MM.1S (cell line): ENCODE measurements around the gene ZFP90.

Experiments
- DNase-seq: peaks from one replicate; pipeline ENCODE4 v3.0.0-alpha.2; 2015
- H2AFZ ChIP-seq: fragments of 300-600 bp; sonication (generic); 2 replicates; pipeline ENCODE4 v1.6.0; 2016; ENCODE audit warnings: antibody characterized with exemption, low read length
- H3F3A ChIP-seq: fragments of 300-600 bp; sonication (generic); 2 replicates; pipeline ENCODE4 v1.6.1; 2016; ENCODE audit warnings: mild to moderate bottlenecking, antibody characterized with exemption, low read length, moderate library complexity, mixed read lengths; ENCODE audit not compliant: insufficient read depth
- H3K27ac ChIP-seq: fragments of 300-600 bp; sonication (generic); 2 replicates; pipeline ENCODE4 v1.5.1; 2016; ENCODE audit warnings: mild to moderate bottlenecking, low read length
- H3K27me3 ChIP-seq: fragments of 300-600 bp; sonication (generic); replicated peaks from 2 replicates; pipeline ENCODE4 v1.6.0; 2016; ENCODE audit warnings: low read length; ENCODE audit not compliant: insufficient read depth
- H3K36me3 ChIP-seq: fragments of 300-600 bp; sonication (generic); replicated peaks from 2 replicates; pipeline ENCODE4 v1.6.1; 2016; ENCODE audit warnings: mild to moderate bottlenecking, low read length, mixed read lengths; ENCODE audit not compliant: insufficient read depth
- H3K4me1 ChIP-seq: fragments of 300-600 bp; sonication (generic); 2 replicates; pipeline ENCODE4 v1.6.1; 2016; ENCODE audit warnings: low read length, mixed read lengths
- H3K4me2 ChIP-seq: fragments of 300-600 bp; sonication (generic); 2 replicates; pipeline ENCODE4 v1.6.0; 2016; ENCODE audit warnings: low read depth, low read length
- H3K4me3 ChIP-seq: fragments of 300-600 bp; sonication (generic); 2 replicates; pipeline ENCODE4 v1.5.1; 2016; ENCODE audit warnings: low read length, mixed read lengths
- H3K79me2 ChIP-seq: fragments of 300-600 bp; sonication (generic); 2 replicates; pipeline ENCODE4 v1.6.1; 2016; ENCODE audit warnings: mixed run types, low read length, mixed read lengths
- H3K9ac ChIP-seq: fragments of 300-600 bp; sonication (generic); 2 replicates; pipeline ENCODE4 v1.6.1; 2016; ENCODE audit warnings: low read length, mixed read lengths
- H3K9me2 ChIP-seq: fragments of 300-600 bp; sonication (generic); replicated peaks from 2 replicates; pipeline ENCODE4 v1.6.1; 2016; ENCODE audit warnings: mild to moderate bottlenecking, low read length, mixed read lengths; ENCODE audit not compliant: insufficient read depth
- H3K9me3 ChIP-seq: fragments of 300-600 bp; sonication (generic); replicated peaks from 2 replicates; pipeline ENCODE4 v1.6.1; 2016; ENCODE audit warnings: mild to moderate bottlenecking, low read length, mixed read lengths; ENCODE audit not compliant: insufficient read depth
- H4K20me1 ChIP-seq: fragments of 300-600 bp; sonication (generic); 2 replicates; pipeline ENCODE4 v1.6.1; 2016; ENCODE audit warnings: mild to moderate bottlenecking, low read length, moderate library complexity, mixed read lengths; ENCODE audit not compliant: insufficient read depth
- CTCF ChIP-seq: fragments of 300-600 bp; sonication (generic); IDR thresholded peaks from 2 replicates; pipeline ENCODE4 v1.5.1; 2016; ENCODE audit warnings: antibody characterized with exemption, low read length, mixed read lengths
- EZH2 ChIP-seq: fragments of 300-600 bp; sonication (generic); optimal IDR thresholded peaks from 2 replicates; pipeline ENCODE3; 2017; ENCODE audit warnings: low read depth, mild to moderate bottlenecking, antibody characterized with exemption, low read length, mixed read lengths
- EZH2phosphoT487 ChIP-seq: fragments of 300-600 bp; sonication (generic); IDR thresholded peaks from 2 replicates; pipeline ENCODE4 v1.6.1; 2018; ENCODE audit warnings: antibody characterized with exemption, low read length

Gene ZFP90

GRCh38 chr16:68535331-68535730 is 3.8 kb upstream of the ZFP90 start:
- Histone ChIP-seq H3K36me3 (no peaks in the 10 kb centered on the region), H3K4me1 (no peaks in the 10 kb centered on the region), H3K9me3 (no peaks in the 10 kb centered on the region), H3K9ac (no peak overlapping the region), H3F3A (no peaks in the 10 kb centered on the region), H4K20me1 (no peaks in the 10 kb centered on the region), H3K4me2 (no peak overlapping the region), H3K27ac (no peak overlapping the region), H3K4me3 (no peak overlapping the region), H3K79me2 (no peaks in the 10 kb centered on the region), H3K27me3 (no peaks in the 10 kb centered on the region), H2AFZ (no peak overlapping the region), H3K9me2 (no peaks in the 10 kb centered on the region)
- DNase-seq: no peak
- TF ChIP-seq EZH2 (no peak), CTCF (no peak), EZH2phosphoT487 (no peak)

- no peaks in the 10 kb centered on the region for H3K9me3 ChIP-seq
- no peak overlapping the region for H3K27ac ChIP-seq
- H2AFZ ChIP-seq: peak overlapping the region; percentile 46
These were observed 684 bp downstream of the ZFP90 start for GRCh38 chr16:68539711-68540239.

GRCh38 chr16:68548947-68549346 is 9.9 kb downstream of the ZFP90 start:
- H3K9ac ChIP-seq: no peak overlapping the region
- H3F3A ChIP-seq: no peaks in the 10 kb centered on the region
- no peaks in the 10 kb centered on the region for H3K9me2 ChIP-seq
- no peak for DNase-seq
- no peaks in the 10 kb centered on the region for H3K79me2 ChIP-seq
- H4K20me1 ChIP-seq: no peaks in the 10 kb centered on the region
- TF ChIP-seq EZH2phosphoT487 (no peak), EZH2 (no peak), CTCF (no peak)
- H3K27me3 ChIP-seq: no peaks in the 10 kb centered on the region
- H3K4me1 ChIP-seq: no peaks in the 10 kb centered on the region
- H3K9me3 ChIP-seq: no peaks in the 10 kb centered on the region
- no peak overlapping the region for H3K27ac ChIP-seq
- no peak overlapping the region for H3K4me3 ChIP-seq
- no peak overlapping the region for H2AFZ ChIP-seq
- H3K36me3 ChIP-seq: no peaks in the 10 kb centered on the region
- no peak overlapping the region for H3K4me2 ChIP-seq

More at GRCh38 chr16:68539711-68540239, 684 bp downstream of the ZFP90 start:
- TF ChIP-seq CTCF (no peak), EZH2 (no peak), EZH2phosphoT487 (no peak)
- Histone ChIP-seq H3K9me2 (no peaks in the 10 kb centered on the region), H4K20me1 (no peaks in the 10 kb centered on the region), H3K36me3 (no peaks in the 10 kb centered on the region), H3K4me3 (peak overlapping the region; percentile 49; the same call in 1 of the 2 replicates), H3K4me1 (no peaks in the 10 kb centered on the region), H3K4me2 (peak overlapping the region; percentile 62; the same call in 1 of the 2 replicates), H3K79me2 (no peaks in the 10 kb centered on the region), H3K27me3 (no peaks in the 10 kb centered on the region), H3F3A (no peaks in the 10 kb centered on the region), H3K9ac (no peak overlapping the region)
- no peak for DNase-seq
